Stimulated activated CD8-positive, alpha-beta memory T cell treated with anti-CD3 and anti-CD28 coated beads, Interleukin-4, amount 100 ng/mL, for 1 hour (primary cell): ENCODE results near the gene TRAPPC12.
"Not testable (repeated sequence)": the region's sequence is repeated elsewhere in the genome, so short reads cannot be mapped to it uniquely, and the experiment has no call there.

Source experiments
- DNase-seq, 2 donors: peaks; one replicate each; pipeline ENCODE4 v3.0.0-alpha.2; 2020; ENCODE audit warnings: low read depth in 2 of 2, low spot score in 1 of 2

The TRAPPC12 gene

GRCh38 chr2:3368261-3368722 is 11.2 kb upstream of the TRAPPC12 start:
- DNase-seq: no peak

- not testable (repeated sequence) for DNase-seq
These were observed 9.9 kb upstream of the TRAPPC12 start for GRCh38 chr2:3369340-3370181.

- no peak for DNase-seq
These were observed 2.7 kb upstream of the TRAPPC12 start for GRCh38 chr2:3376821-3377220.

DNA sequence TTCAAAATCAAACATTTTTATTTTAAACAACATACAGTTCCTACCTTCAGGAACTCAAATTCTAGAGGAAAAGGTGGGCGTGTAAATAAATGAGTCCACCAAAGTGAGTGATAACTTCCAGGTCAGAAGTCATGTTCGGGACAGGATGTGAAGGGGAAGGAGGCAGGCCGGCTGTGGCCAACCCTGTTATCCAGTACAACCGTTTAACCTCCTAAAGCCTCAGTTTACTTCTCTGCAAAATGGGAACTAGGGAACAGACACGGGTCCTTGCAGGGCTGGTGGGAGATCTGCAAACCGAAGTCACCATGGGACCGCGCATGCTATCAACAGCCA is 2.2 kb upstream of the TRAPPC12 start:
- DNase-seq: no peak

- DNase-seq: peak; percentile 87 to 94
These were observed 1.7 kb upstream of the TRAPPC12 start, which contains the start of gene EIPR1 for GRCh38 chr2:3377612-3378432. TSS of gene EIPR1 (minus strand) at chr2:3377818. CDS start at chr2:3377689, 129 bp downstream.

DNA sequence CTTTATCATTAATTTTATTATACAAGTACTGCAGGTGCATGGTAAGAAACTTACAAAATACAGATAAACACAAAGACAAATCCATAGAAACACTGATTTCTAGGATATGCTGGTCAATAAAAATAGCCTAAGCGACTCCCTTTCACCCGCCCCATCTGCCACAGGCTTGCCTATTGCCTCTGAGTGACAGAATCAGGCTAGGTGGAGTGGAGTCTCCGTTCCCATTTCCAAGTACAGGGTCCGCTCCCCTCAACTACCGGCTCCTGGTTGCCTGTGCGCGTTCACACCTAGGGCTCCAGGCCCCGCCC is 201 bp upstream of the TRAPPC12 start:
- DNase-seq: no peak

DNA sequence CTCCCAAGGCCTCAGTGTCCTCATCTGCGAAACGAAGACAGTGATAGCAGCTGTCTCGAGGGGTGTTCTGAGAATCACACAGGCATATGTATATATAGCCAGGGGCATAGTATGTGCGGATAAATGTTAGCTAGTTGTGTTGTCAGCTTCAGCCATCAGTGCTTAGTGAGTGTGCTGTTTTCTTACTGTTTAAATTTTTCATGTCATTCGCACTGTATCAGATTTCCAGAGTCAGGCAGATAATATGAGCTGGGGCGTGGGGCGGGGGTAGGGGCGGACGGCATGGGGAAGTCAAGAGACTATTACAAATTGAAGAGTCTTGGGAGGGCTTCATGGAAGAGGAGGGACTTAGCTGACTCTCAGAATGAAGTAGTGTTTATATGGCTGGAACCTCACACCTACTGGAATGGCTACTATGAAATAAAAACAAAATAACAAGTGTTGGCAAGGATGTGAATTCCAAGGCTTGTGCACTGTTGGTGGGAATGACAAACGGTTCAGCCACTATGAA is 7.0 kb downstream of the TRAPPC12 start:
- DNase-seq: no peak

- DNase-seq: no peak
These were observed 7.5 kb downstream of the TRAPPC12 start for GRCh38 chr2:3387011-3387410.

DNA sequence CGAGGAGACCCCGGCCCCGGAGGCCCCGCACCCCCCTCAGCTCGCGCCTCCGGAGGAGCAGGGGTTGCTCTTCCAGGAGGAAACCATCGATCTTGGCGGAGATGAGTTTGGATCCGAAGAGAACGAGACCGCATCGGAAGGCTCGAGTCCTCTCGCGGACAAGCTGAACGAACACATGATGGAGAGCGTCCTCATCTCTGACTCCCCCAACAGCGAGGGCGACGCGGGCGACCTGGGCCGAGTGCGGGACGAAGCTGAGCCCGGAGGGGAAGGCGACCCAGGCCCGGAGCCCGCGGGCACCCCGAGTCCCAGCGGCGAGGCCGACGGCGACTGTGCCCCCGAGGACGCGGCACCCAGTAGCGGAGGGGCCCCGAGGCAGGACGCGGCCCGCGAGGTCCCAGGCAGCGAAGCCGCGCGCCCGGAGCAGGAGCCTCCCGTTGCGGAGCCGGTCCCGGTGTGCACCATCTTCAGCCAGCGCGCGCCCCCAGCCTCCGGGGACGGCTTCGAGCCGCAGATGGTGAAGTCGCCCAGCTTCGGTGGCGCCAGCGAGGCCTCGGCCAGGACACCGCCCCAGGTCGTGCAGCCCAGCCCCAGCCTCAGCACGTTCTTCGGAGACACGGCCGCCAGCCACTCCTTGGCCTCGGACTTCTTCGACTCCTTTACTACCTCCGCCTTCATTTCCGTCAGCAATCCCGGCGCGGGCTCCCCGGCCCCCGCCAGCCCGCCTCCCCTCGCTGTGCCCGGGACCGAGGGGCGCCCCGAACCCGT is 8.3 kb downstream of the TRAPPC12 start:
- DNase-seq: no peak

DNA sequence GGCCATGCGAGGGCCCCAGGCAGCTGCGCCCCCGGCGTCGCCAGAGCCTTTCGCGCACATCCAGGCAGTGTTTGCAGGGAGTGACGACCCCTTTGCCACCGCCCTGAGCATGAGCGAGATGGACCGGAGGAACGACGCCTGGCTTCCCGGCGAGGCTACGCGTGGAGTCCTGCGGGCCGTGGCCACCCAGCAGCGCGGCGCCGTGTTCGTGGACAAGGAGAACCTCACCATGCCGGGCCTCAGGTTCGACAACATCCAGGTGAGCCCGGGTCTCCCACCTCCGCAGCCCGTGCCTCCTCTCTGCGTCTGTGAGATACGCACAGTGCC is 8.9 kb downstream of the TRAPPC12 start:
- no peak for DNase-seq

DNA sequence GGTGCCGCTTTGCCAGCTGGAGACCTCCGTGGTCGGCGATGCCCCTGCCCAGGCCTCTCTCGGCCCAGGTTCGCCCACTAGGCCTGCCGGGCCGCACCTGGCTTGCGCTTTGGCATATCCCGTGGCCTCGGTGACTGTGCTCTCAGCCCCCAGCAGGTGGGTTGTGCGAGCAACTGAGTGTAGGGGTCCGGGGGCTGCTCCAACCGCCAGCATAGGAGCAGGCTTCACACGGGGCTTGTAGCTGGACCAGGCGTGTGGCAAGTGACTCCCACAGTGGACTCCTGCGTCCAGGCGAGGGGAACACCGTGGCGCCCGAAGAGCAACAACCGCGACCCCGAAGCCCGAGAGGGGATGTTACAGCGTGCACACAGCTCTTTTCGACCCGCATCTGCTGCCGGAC is 9.7 kb downstream of the TRAPPC12 start:
- no peak for DNase-seq

- no peak for DNase-seq
These were observed 10.5 kb downstream of the TRAPPC12 start for GRCh38 chr2:3390041-3390440.

GRCh38 chr2:3392216-3392615 is 12.7 kb downstream of the TRAPPC12 start:
- DNase-seq: no peak

GRCh38 chr2:3396920-3397559 is 17.5 kb downstream of the TRAPPC12 start:
- DNase-seq: no peak

DNA sequence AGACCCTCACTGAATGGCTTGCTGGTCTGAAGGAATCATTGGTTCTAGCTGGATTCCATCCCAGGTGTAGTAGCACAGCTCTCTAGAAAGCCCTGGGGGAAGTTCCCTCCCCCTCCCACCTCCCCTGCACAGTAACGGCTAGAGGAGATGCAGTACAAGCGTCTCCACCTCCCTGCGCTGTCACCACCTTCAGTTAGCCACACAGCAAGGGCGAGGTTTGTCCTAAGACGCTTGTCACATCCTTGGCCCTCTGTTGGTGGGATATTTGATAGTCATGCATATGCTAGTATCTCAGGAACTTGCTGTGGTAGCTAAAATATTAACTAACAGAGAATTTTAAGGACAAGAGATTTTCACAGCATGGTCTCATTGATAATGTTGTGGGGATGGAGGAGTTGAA is 19.4 kb downstream of the TRAPPC12 start:
- no peak for DNase-seq

- no peak for DNase-seq
These were observed 19.9 kb downstream of the TRAPPC12 start for GRCh38 chr2:3399381-3399780.

GRCh38 chr2:3399829-3400228 is 20.3 kb downstream of the TRAPPC12 start:
- DNase-seq: no peak

DNA sequence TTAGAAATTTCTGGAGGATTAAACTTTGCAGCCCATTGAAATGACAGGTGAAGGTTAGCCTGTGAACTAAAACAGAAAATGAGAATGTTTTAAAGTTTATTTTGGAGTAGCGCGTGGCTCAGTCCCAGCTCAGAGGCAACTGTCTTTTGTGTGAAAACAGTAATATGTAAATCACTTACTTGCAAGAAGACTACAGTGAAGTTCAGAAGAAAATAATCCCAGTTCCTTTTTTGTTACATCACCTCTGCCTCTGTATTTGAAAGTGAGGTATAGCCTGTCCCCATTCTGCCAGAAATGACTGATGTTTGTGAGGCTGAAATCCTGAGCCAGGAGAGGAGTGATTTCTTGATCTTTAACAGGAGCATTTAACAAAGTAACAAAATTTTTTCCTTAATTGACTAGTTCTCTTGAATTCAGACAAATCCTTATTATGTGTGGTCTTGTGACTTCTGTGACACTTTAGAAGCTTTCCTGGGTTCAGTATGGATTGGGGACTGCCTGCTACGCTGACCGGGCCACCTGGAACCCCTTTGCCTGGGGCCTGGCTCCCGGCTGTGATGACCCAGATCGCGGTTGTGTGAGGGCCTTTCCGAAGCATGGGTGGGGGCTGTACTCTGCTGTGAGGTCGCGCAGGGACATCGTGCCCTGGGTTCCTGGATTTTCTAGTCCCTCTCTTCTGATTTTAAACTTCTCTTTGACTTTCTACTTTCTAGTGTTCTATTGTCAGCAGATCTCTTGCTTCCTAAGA is 24.3 kb downstream of the TRAPPC12 start:
- DNase-seq: no peak

DNA sequence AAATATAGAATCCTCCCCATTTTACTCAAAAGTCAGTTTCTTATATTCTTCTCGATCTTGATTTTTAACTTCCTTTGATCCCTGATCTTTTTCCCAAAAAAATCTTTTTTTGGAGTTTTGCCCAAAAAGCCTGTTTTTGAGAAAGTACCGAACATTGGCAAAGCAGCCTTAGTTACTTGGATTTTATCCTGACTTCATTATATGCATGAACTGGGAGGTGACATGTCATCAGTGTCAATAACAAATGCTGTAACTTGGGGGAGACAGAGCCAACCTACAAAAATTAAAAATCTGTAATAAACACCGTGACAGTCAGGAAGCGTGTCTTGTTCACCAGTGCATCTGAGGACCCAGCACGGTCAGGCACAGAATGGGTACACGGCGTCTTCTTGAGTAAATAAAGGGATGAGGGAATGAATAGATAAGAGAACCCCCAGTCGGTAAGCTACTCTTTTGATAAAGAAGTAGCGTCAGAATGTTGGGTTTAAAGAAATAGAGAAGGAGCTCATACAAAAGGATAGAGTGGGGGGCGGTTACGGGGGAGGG is 24.9 kb downstream of the TRAPPC12 start:
- no peak for DNase-seq

GRCh38 chr2:3405307-3405706 is 25.8 kb downstream of the TRAPPC12 start:
- DNase-seq: no peak
